H9 (cell line): ENCODE results near the gene CDH23. TPM values are rescaled to one million over a fixed set of nuclear protein-coding genes. Genes with fewer than 3 reads are reported as not detected.

ENCODE experiments used
- DNase-seq: peaks from one replicate; pipeline ENCODE4 v3.0.0-alpha.2; 2017
- H2AFZ ChIP-seq: one replicate; pipeline ENCODE4 v1.6.1; 2013; ENCODE audit warnings: mild to moderate bottlenecking, low read length, control low read depth, moderate library complexity
- H2AK5ac ChIP-seq: 2 replicates; pipeline ENCODE4 v1.6.1; 2013; ENCODE audit warnings: low read length, control low read depth, mixed read lengths; ENCODE audit not compliant: insufficient read length
- H2BK120ac ChIP-seq: one replicate; pipeline ENCODE4 v1.6.1; 2013; ENCODE audit warnings: low read depth, mild to moderate bottlenecking, low read length, control low read depth, inconsistent platforms; ENCODE audit not compliant: poor library complexity, severe bottlenecking
- H2BK12ac ChIP-seq: 2 replicates; pipeline ENCODE4 v1.6.1; 2013; ENCODE audit warnings: low read length, control low read depth, mixed read lengths, low read depth; ENCODE audit not compliant: insufficient read length
- H2BK15ac ChIP-seq: 2 replicates; pipeline ENCODE4 v1.6.1; 2013; ENCODE audit warnings: low read depth, low read length, control low read depth
- H2BK20ac ChIP-seq: one replicate; pipeline ENCODE4 v1.6.1; 2013; ENCODE audit warnings: low read depth, mild to moderate bottlenecking, low read length, control low read depth, inconsistent platforms; ENCODE audit not compliant: poor library complexity, severe bottlenecking
- H2BK5ac ChIP-seq: 2 replicates; pipeline ENCODE4 v1.6.1; 2013; ENCODE audit warnings: low read length, control low read depth, mixed read lengths; ENCODE audit not compliant: insufficient read length
- H3K14ac ChIP-seq: 2 replicates; pipeline ENCODE4 v1.6.1; 2013; ENCODE audit warnings: low read length, control low read depth; ENCODE audit not compliant: insufficient read depth
- H3K18ac ChIP-seq: 2 replicates; pipeline ENCODE4 v1.6.1; 2013; ENCODE audit warnings: low read depth, mild to moderate bottlenecking, mixed read lengths, low read length, control low read depth; ENCODE audit not compliant: insufficient read length
- H3K23ac ChIP-seq: 2 replicates; pipeline ENCODE4 v1.6.1; 2013; ENCODE audit warnings: low read length, control low read depth, mixed read lengths, low read depth; ENCODE audit not compliant: insufficient read length
- H3K23me2 ChIP-seq: 2 replicates; pipeline ENCODE4 v1.6.1; 2013; ENCODE audit warnings: low read depth, mild to moderate bottlenecking, mixed read lengths, low read length, control low read depth; ENCODE audit not compliant: insufficient read length, poor library complexity, severe bottlenecking
- H3K27ac ChIP-seq: 2 replicates; pipeline ENCODE4 v1.5.1; 2013; ENCODE audit warnings: low read length, control low read depth, mixed read lengths, low read depth; ENCODE audit not compliant: insufficient read length
- H3K27me3 ChIP-seq: 2 replicates; pipeline ENCODE4 v1.6.1; 2013; ENCODE audit warnings: low read length, control low read depth, inconsistent platforms; ENCODE audit not compliant: insufficient read depth
- H3K4ac ChIP-seq: 2 replicates; pipeline ENCODE4 v1.6.1; 2013; ENCODE audit warnings: low read depth, mild to moderate bottlenecking, control low read depth, inconsistent platforms, low read length, moderate library complexity
- H3K4me1 ChIP-seq: 2 replicates; pipeline ENCODE4 v1.6.1; 2013; ENCODE audit warnings: low read length, control low read depth, inconsistent platforms; ENCODE audit not compliant: insufficient read depth
- H3K4me2 ChIP-seq: 2 replicates; pipeline ENCODE4 v1.6.1; 2013; ENCODE audit warnings: low read length, control low read depth, mixed read lengths; ENCODE audit not compliant: insufficient read length, insufficient read depth
- H3K56ac ChIP-seq: 2 replicates; pipeline ENCODE4 v1.6.1; 2013; ENCODE audit warnings: low read depth, mild to moderate bottlenecking, mixed read lengths, low read length, control low read depth; ENCODE audit not compliant: insufficient read length
- H3K79me1 ChIP-seq: 2 replicates; pipeline ENCODE4 v1.6.1; 2013; ENCODE audit warnings: low read depth, mild to moderate bottlenecking, moderate library complexity, low read length, control low read depth, inconsistent platforms; ENCODE audit not compliant: insufficient read depth, poor library complexity, severe bottlenecking
- H3K79me2 ChIP-seq: 2 replicates; pipeline ENCODE4 v1.6.1; 2013; ENCODE audit warnings: low read length, control low read depth, inconsistent platforms; ENCODE audit not compliant: insufficient read depth
- H3K9ac ChIP-seq: 2 replicates; pipeline ENCODE4 v1.6.1; 2013; ENCODE audit warnings: low read length, control low read depth, mixed read lengths; ENCODE audit not compliant: insufficient read length; ENCODE audit errors: extremely low read depth
- H3K9me3 ChIP-seq: one replicate; pipeline ENCODE4 v1.6.1; 2013; ENCODE audit warnings: low read depth, low read length, inconsistent platforms; ENCODE audit not compliant: control insufficient read depth
- H3T11ph ChIP-seq: one replicate; pipeline ENCODE4 v1.6.1; 2013; ENCODE audit warnings: mild to moderate bottlenecking, low read length, control low read depth, inconsistent platforms
- H4K20me1 ChIP-seq: one replicate; pipeline ENCODE4 v1.6.1; 2013; ENCODE audit not compliant: control insufficient read depth, insufficient read length, insufficient read depth
- H4K5ac ChIP-seq: 2 replicates; pipeline ENCODE4 v1.6.1; 2013; ENCODE audit warnings: low read depth, mild to moderate bottlenecking, mixed read lengths, low read length, control low read depth; ENCODE audit not compliant: insufficient read length
- H4K8ac ChIP-seq: replicated peaks from 2 replicates; pipeline ENCODE4 v1.6.1; 2013; ENCODE audit warnings: low read length, control low read depth, mixed read lengths, low read depth; ENCODE audit not compliant: insufficient read length
- H4K91ac ChIP-seq: 2 replicates; pipeline ENCODE4 v1.6.1; 2013; ENCODE audit warnings: low read depth, mild to moderate bottlenecking, moderate library complexity, mixed read lengths, low read length, control low read depth; ENCODE audit not compliant: insufficient read length
- H3K27ac Mint-ChIP-seq, 3 experiments: 2 replicates in 2 of 3; 3 replicates in 1 of 3; pipeline ENCODE4 v1.8.0; 2020 to 2021; ENCODE audit warnings: mixed read lengths in 3 of 3, mild to moderate bottlenecking in 1 of 3, moderate library complexity in 1 of 3
- H3K27me3 Mint-ChIP-seq: 2 replicates; pipeline ENCODE4 v1.8.0; 2021; ENCODE audit warnings: low read depth, mild to moderate bottlenecking, moderate library complexity, mixed read lengths
- H3K36me3 Mint-ChIP-seq, 3 experiments: 2 replicates in 2 of 3; 3 replicates in 1 of 3; pipeline ENCODE4 v1.8.0; 2020 to 2021; ENCODE audit warnings: low read depth in 3 of 3, mixed read lengths in 3 of 3; ENCODE audit not compliant: insufficient read depth in 1 of 3
- H3K4me1 Mint-ChIP-seq, 2 experiments: 2 replicates each; pipeline ENCODE4 v1.8.0; 2020; ENCODE audit warnings: mixed read lengths in 2 of 2
- H3K4me3 Mint-ChIP-seq, 2 experiments: 2 replicates in 1 of 2; 3 replicates in 1 of 2; pipeline ENCODE4 v1.8.0; 2020 to 2021; ENCODE audit warnings: mild to moderate bottlenecking in 2 of 2, mixed read lengths in 2 of 2, moderate library complexity in 1 of 2
- H3K9me3 Mint-ChIP-seq, 2 experiments: 2 replicates in 1 of 2; 3 replicates in 1 of 2; pipeline ENCODE4 v1.8.0; 2020; ENCODE audit warnings: mild to moderate bottlenecking in 2 of 2, mixed read lengths in 2 of 2, moderate library complexity in 1 of 2
- CTCF ChIP-seq: fragments of 200-600 bp; sonication (generic); conservative IDR thresholded peaks from 3 replicates; pipeline ENCODE4 v1.8.0; 2021; ENCODE audit warnings: antibody characterized with exemption, mild to moderate bottlenecking
- whole genome bisulfite sequencing: extraction: QIAGEN DNeasy Blood & Tissue Kit; methylation state at CpG from one replicate; pipeline ENCODE4 v1.1.7; 2013; ENCODE audit warnings: missing lambda C conversion rate, low lambda C conversion rate, mixed read lengths; ENCODE audit not compliant: insufficient read length; ENCODE audit errors: extremely low coverage; 5-methylcytosine and 5-hydroxymethylcytosine counted together
- total RNA-seq: library from RNA; stranded (reverse); gene quantifications from 2 replicates; pipeline ENCODE4 v1.2.1, GENCODE V29; 2021

CDH23 gene
- total RNA-seq, 1 experiment from 2014 or later: 2.1 TPM

- Mint-ChIP-seq H3K4me1 (peaks cover 48 to 61% of the 10 kb centered on the region in 2 experiments), H3K9me3 (no peaks in the 10 kb centered on the region; a peak in 1 of 5 replicates), H3K27ac (peak overlapping the region in 1 of 3 experiments; percentile 5; a peak in 1 of 7 replicates), H3K4me3 (peak overlapping the region in 1 of 2 experiments; percentile 18; a peak in 3 of 5 replicates), H3K36me3 (no peaks in the 10 kb centered on the region), H3K27me3 (peaks cover 6% of the 10 kb centered on the region)
- no peak overlapping the region for H3T11ph ChIP-seq
- H3K23me2 ChIP-seq: no peaks in the 10 kb centered on the region
- no peaks in the 10 kb centered on the region for H3K9me3 ChIP-seq
- peak; percentile 87 for TF ChIP-seq CTCF
- H3K79me2 ChIP-seq: no peaks in the 10 kb centered on the region
- H3K9ac ChIP-seq: no peak overlapping the region
- no peak overlapping the region for H3K18ac ChIP-seq
- H3K27me3 ChIP-seq: no peaks in the 10 kb centered on the region
- H3K27ac ChIP-seq: no peak overlapping the region
- no peak overlapping the region for H2AFZ ChIP-seq
- no peak overlapping the region for H4K8ac ChIP-seq
- H3K23ac ChIP-seq: no peak overlapping the region
- no peak overlapping the region for H2BK120ac ChIP-seq
- no peak overlapping the region for H4K5ac ChIP-seq
- H3K79me1 ChIP-seq: no peaks in the 10 kb centered on the region
- H3K14ac ChIP-seq: no peak overlapping the region
- H2BK5ac ChIP-seq: no peak overlapping the region
- H2BK20ac ChIP-seq: no peak overlapping the region
- no peak overlapping the region for H2BK15ac ChIP-seq
- no CpG with 5 or more reads among the region's 20 CpGs for WGBS
- H4K20me1 ChIP-seq: no peaks in the 10 kb centered on the region
- DNase-seq: peak; percentile 89
- H4K91ac ChIP-seq: no peak overlapping the region
- H2AK5ac ChIP-seq: no peak overlapping the region
- no peak overlapping the region for H3K4me2 ChIP-seq
- no peak overlapping the region for H3K4ac ChIP-seq
- peaks cover 4% of the 10 kb centered on the region; the same call in 1 of the 2 replicates for H3K4me1 ChIP-seq
- H3K56ac ChIP-seq: no peak overlapping the region
- no peak overlapping the region for H2BK12ac ChIP-seq
Measured at GRCh38 chr10:71608819-71609768, 212.4 kb downstream of the CDH23 start.
